Measurements from ENCODE around the gene OR7G3. TPM values are rescaled to one million over a fixed set of nuclear protein-coding genes. Genes with fewer than 3 reads are reported as not detected.

The OR7G3 gene
- total RNA-seq, 4 donors from 2014 or later: not detected

DNA sequence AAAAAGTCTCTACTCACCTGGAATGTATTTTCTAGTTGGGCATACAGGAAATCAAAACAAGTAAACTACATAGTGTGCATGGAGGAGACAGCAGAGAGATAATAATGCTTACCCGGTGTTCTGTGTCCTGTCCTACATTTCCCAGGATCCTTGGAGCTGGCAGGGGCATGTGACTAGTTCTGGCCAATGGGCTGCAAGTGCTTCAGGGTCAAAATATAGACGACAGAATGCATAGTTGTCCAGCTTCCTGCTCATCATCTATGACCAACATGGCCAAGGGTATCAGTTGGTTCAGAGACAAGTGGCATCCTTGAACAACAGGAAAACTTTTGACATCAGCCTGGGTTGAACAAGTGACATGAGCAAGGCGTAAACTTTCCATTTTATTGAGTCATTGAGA, 21.9 kb upstream of the OR7G3 start:
- no peaks in the 10 kb centered on the region for H3K4me1 ChIP-seq
- DNase-seq: no peak
- no peak for TF ChIP-seq POLR2A (IDR thresholded peaks at IDR 0.05)
- TF ChIP-seq, protein P1, sequence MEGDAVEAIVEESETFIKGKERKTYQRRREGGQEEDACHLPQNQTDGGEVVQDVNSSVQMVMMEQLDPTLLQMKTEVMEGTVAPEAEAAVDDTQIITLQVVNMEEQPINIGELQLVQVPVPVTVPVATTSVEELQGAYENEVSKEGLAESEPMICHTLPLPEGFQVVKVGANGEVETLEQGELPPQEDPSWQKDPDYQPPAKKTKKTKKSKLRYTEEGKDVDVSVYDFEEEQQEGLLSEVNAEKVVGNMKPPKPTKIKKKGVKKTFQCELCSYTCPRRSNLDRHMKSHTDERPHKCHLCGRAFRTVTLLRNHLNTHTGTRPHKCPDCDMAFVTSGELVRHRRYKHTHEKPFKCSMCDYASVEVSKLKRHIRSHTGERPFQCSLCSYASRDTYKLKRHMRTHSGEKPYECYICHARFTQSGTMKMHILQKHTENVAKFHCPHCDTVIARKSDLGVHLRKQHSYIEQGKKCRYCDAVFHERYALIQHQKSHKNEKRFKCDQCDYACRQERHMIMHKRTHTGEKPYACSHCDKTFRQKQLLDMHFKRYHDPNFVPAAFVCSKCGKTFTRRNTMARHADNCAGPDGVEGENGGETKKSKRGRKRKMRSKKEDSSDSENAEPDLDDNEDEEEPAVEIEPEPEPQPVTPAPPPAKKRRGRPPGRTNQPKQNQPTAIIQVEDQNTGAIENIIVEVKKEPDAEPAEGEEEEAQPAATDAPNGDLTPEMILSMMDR (IDR thresholded peaks at IDR 0.05): no peak
- TF ChIP-seq EP300 (IDR thresholded peaks at IDR 0.05; ENCODE audit: low read depth): no peak
- TF ChIP-seq POLR2AphosphoS5 (IDR thresholded peaks at IDR 0.05): no peak
- in situ Hi-C loops (cut with MboI; ENCODE audit: low pct_ligation_motif_present in 1 of 4, low pct_unique_long_range_greater_than_20kb in 1 of 4, low sequenced_read_pairs in 3 of 4) (loop anchor here in 2 of 4 donors (25.0 kb wide), 2 partner anchors 439 to 639 kb away; partner anchors contain the start of gene ZNF121 (in 1 of the 2)), intact Hi-C loops (cut with DNase I; ENCODE audit: low total_unique reads) (no loop called here)
- peaks cover 0 to 15% (median 2%) of the 10 kb centered on the region in 4 donors for H3K36me3 ChIP-seq
- 96 to 100% methylated on average over 2 to 3 of the region's 3 CpGs for WGBS, 2 donors (ENCODE audit: low coverage in 1 of 2)
- no peak overlapping the region for H3K27ac ChIP-seq
- peaks cover 20 to 27% of the 10 kb centered on the region in 2 donors for H3K9me3 ChIP-seq
- no peak overlapping the region for H3K4me3 ChIP-seq
- H3K27me3 ChIP-seq: no peaks in the 10 kb centered on the region

- DNase-seq: no peak
- Histone ChIP-seq H3K4me3 (no peak overlapping the region), H3K27me3 (no peaks in the 10 kb centered on the region), H3K36me3 (peaks cover 0 to 10% (median 2%) of the 10 kb centered on the region in 4 donors), H3K9me3 (peaks cover 20 to 22% of the 10 kb centered on the region in 2 donors), H3K27ac (no peak overlapping the region), H3K4me1 (peaks cover 0 to 9% (median 4%) of the 10 kb centered on the region in 4 donors)
- WGBS, 2 donors (ENCODE audit: low coverage in 1 of 2): 100% methylated on average over 1 of the region's 1 CpG; no CpG with 5 or more reads in 1 of the 2 donors
- intact Hi-C loops (cut with DNase I; ENCODE audit: low total_unique reads) (no loop called here), in situ Hi-C loops (cut with MboI; ENCODE audit: low pct_ligation_motif_present in 1 of 4, low pct_unique_long_range_greater_than_20kb in 1 of 4, low sequenced_read_pairs in 3 of 4) (loop anchor here in 2 of 4 donors (25.0 kb wide), 2 partner anchors 440 to 640 kb away; partner anchors contain the start of gene ZNF121 (in 1 of the 2))
- TF ChIP-seq EP300 (IDR thresholded peaks at IDR 0.05; ENCODE audit: low read depth) (no peak), POLR2AphosphoS5 (IDR thresholded peaks at IDR 0.05) (no peak), POLR2A (IDR thresholded peaks at IDR 0.05) (no peak)
- TF ChIP-seq, protein P1 (IDR thresholded peaks at IDR 0.05): no peak
Measured at GRCh38 chr19:9146882-9147281, 20.1 kb upstream of the OR7G3 start.

GRCh38 chr19:9144920-9145319, 18.2 kb upstream of the OR7G3 start:
- DNase-seq: no peak
- Histone ChIP-seq H3K4me3 (no peak overlapping the region), H3K9me3 (peaks cover 20 to 22% of the 10 kb centered on the region in 2 donors), H3K27me3 (no peaks in the 10 kb centered on the region), H3K27ac (no peak overlapping the region), H3K4me1 (peaks cover 0 to 22% (median 14%) of the 10 kb centered on the region in 4 donors), H3K36me3 (peaks cover 0 to 10% (median 2%) of the 10 kb centered on the region in 4 donors)
- intact Hi-C loops (cut with DNase I; ENCODE audit: low total_unique reads) (no loop called here), in situ Hi-C loops (cut with MboI; ENCODE audit: low pct_ligation_motif_present in 1 of 4, low pct_unique_long_range_greater_than_20kb in 1 of 4, low sequenced_read_pairs in 3 of 4) (loop anchor here in 2 of 4 donors (25.0 kb wide), 2 partner anchors 442 to 642 kb away; partner anchors contain the start of gene ZNF121 (in 1 of the 2))
- WGBS, 2 donors (ENCODE audit: low coverage in 1 of 2): 95 to 98% methylated on average over 5 of the region's 5 CpGs
- TF ChIP-seq POLR2AphosphoS5 (IDR thresholded peaks at IDR 0.05): no peak
- TF ChIP-seq, protein P1 (IDR thresholded peaks at IDR 0.05): no peak
- TF ChIP-seq POLR2A (IDR thresholded peaks at IDR 0.05): no peak
- no peak for TF ChIP-seq EP300 (IDR thresholded peaks at IDR 0.05; ENCODE audit: low read depth)

GRCh38 chr19:9140159-9140874, 13.6 kb upstream of the OR7G3 start, which contains the start of gene ZNF317:
ZNF317 (plus strand) TSS chr19:9140397; CDS start chr19:9156017, 15,620 bp downstream.
- in situ Hi-C loops (cut with MboI; ENCODE audit: low pct_ligation_motif_present in 1 of 4, low pct_unique_long_range_greater_than_20kb in 1 of 4, low sequenced_read_pairs in 3 of 4) (loop anchor here in 2 of 4 donors (25.0 kb wide), 2 partner anchors 447 to 647 kb away; partner anchors contain the start of gene ZNF121 (in 1 of the 2)), intact Hi-C loops (cut with DNase I; ENCODE audit: low total_unique reads) (no loop called here)
- Histone ChIP-seq H3K9me3 (peaks cover 13% of the 10 kb centered on the region in 2 donors), H3K27me3 (no peaks in the 10 kb centered on the region), H3K27ac (peak within 1 kb of the TSS; percentile 87 to 92 (median 91)), H3K4me1 (peaks cover 3 to 33% (median 16%) of the 10 kb centered on the region in 4 donors), H3K36me3 (peaks cover 0 to 5% (median 2%) of the 10 kb centered on the region in 4 donors), H3K4me3 (peak within 1 kb of the TSS; percentile 71 to 88 (median 81))
- 0% methylated on average over 5 to 43 of the region's 43 CpGs for WGBS, 2 donors (ENCODE audit: low coverage in 1 of 2)
- TF ChIP-seq EP300 (IDR thresholded peaks at IDR 0.05; ENCODE audit: low read depth) (no peak), POLR2AphosphoS5 (IDR thresholded peaks at IDR 0.05) (peak; percentile 46 to 75 (median 69)), POLR2A (IDR thresholded peaks at IDR 0.05) (peak; percentile 53)
- TF ChIP-seq, protein P1 (IDR thresholded peaks at IDR 0.05): no peak
- DNase-seq: peak; percentile 95

Data from transverse colon (tissue), 4 donors.